HG03135 (cell line): ENCODE data around the gene AFMID.
A peak's percentile ranks its signal among the peaks of the same experiment; 100 is the strongest.
"Not testable (repeated sequence)": the region's sequence is repeated elsewhere in the genome, so short reads cannot be mapped to it uniquely, and the experiment has no call there.

Source experiments
- ATAC-seq: cut with Tn5 transposase; IDR thresholded peaks from one replicate; pipeline ENCODE4 v1.9.1; 2021; ENCODE audit warnings: mild to moderate bottlenecking, moderate library complexity; ENCODE audit not compliant: unreplicated experiment

AFMID gene, protein sequence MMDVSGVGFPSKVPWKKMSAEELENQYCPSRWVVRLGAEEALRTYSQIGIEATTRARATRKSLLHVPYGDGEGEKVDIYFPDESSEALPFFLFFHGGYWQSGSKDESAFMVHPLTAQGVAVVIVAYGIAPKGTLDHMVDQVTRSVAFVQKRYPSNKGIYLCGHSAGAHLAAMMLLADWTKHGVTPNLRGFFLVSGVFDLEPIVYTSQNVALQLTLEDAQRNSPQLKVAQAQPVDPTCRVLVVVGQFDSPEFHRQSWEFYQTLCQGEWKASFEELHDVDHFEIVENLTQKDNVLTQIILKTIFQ

DNA sequence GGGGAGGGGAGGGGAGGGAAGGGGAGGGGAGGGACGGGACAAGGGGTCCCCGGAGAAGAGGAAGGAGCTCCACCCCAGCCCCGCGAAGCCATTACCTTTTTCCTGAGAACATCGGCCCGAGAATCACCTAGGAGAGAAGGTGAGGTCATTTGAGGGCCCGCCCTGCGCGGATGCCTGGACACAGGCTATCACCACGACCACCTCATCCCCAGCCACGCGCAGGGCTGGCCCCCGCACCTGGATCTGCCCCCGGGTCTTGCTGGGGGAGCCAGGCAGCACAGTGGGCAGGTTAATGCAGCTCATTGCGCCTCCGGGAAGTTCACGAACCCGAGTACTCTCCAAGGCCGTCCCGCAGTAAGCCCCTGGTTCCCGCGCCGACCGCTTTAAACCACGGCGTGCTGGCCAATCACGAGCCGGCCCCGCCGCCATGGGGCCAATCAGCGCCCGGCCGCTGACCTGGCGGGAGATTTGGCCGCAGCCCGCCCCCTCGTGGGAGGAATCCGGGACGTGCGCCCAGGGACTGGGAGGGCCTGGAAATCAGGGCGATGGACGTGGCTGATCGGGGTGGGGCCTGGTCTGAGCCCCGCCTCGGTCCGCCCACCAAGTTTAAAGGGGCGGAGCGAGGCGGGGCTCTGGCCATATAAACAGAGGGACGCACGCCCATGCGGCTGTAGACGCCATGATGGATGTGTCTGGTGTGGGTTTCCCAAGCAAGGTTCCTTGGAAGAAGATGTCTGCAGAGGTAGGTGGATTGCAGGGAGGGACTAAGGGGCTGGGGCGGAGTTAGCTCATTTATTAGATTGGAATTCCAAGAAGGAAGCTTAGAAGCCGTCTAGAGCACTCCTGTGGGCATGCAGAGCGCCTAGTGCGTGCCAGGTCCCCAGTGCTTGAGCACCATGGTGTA lies at the start of gene AFMID, which contains the start of gene TK1:
TSS of gene AFMID (plus strand) at position 671 of the 904 bp plus-strand sequence. CDS start at position 680, 9 bp downstream.
TSS of gene TK1 (minus strand) at position 361 of the 904 bp plus-strand sequence. CDS start at position 303, 58 bp downstream.
- ATAC-seq, result peak; percentile 91

DNA sequence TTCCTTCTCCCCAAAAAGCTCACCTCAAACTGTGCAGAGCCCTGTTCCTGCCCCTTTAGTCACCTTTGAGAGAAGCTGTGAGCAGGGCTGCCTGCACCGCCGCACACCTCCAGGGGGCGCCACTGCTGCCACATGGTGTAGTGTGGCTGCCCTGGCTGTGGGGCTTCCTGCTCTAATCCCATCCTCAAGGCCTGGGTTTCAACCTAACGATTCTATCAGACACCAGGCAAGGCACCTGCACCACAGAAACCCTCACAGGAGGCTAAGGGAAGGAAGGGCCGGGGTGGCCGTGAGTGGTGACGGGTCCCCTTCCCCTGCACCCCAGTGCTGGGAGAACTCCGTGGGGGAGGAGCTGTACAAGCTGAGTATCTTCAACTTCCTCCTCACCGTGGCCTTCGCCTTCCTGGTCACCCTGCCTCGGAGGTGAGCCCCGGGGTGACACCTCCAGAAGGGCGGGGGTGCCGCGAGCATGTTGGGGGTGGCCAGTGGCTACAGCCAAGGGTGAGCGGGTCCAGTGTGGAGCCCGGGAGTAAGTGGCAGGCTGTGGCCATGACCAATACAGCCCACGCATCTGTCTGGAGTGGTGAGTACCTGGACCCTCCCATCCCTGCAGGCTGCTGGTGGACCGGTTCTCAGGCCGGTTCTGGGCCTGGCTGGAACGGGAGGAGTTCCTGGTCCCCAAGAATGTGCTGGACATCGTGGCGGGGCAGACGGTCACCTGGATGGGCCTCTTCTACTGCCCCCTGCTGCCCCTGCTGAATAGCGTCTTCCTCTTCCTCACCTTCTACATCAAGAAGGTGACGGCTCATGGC lies 49.6 kb upstream of the AFMID start:
- no peak for ATAC-seq

DNA sequence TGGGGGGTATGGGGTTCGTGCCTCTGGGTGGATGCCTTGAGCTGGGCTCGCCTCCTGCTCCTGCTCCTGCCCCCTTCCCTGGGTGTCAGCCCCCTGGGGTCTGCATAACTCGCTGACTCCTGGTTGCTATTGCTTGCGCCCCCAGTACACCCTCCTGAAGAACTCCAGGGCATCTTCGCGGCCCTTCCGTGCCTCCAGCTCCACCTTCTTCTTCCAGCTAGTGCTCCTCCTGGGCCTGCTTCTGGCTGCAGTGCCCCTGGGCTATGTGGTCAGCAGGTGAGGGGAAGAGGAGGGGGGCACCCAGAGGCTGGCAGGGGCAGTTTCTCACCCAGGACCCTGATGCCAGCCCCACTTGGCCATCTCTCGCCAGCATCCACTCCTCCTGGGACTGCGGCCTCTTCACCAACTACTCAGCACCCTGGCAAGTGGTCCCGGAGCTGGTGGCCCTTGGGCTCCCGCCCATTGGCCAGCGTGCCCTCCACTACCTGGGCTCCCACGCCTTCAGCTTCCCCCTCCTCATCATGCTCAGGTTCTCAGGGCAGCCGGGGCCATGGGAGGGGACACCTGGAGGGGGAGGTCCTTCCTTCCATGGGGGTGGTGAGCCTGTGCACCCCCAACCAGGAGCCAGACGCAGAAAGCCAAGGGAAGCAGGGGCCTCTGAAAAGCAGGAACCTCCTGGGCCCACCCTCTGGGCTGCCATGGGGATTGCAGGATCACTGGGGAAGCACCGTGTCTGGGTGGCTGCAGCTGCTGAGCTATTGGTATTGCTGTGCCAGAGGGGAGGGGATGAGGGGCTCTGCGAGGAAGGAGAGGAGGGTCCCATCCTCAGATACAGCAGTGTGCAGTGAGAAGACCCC lies 48.7 kb upstream of the AFMID start:
- no peak for ATAC-seq

DNA sequence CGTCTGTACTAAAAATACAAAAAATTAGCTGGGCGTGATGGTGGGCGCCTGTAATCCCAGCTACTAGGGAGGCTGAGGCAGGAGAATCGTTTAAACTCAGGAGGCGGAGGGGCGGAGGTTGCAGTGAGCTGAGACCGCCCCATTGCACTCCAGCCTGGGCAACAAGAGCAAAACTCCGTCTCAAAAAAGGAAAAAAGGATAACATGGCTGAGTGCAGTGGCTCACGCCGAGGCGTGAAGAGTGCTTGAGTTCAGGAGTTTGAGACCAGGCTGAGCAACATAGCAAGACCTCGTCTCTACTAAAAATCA lies 47.3 kb upstream of the AFMID start:
- ATAC-seq, result not testable (repeated sequence)

DNA sequence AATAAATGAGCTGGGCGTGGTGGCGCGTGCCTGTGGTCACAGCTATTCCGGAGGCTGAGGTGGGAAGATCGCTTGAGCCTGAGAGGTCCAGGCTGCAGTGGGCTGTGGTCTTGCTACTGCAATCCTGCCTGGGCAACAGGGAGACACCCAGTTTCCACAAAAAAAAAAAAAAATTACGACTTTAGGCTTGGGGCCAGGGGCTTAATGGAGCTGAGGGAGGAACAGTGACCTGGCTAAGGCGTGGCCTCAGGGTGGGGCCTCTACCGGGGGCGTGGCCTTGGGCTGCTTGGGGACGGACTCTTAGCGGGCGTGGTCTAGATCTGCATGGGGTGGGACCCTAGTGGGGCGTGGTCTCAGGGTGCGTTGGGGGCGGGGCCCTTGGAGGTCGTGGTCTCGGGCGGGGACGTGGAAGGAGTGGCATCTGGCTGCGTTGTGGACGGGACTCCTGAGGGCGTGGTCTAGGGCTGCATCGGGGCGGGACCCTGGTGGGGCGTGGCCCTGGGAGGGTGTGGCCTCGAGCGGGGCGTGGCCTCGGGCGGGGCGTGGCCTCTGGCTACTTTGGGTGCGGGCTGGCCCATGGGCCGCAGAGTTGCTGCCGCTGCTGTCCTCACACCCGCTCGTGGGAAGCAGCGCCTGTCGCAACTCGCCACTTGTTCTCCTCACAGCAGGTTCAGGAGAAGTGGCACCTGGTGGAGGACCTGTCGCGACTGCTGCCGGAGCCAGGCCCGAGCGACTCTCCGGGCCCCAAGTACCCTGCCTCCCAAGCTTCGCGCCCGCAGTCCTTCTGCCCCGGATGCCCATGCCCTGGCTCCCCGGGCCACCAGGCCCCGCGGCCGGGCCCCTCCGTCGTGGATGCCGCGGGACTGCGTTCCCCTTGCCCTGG lies 46.8 kb upstream of the AFMID start:
- ATAC-seq, result peak; percentile 72

DNA sequence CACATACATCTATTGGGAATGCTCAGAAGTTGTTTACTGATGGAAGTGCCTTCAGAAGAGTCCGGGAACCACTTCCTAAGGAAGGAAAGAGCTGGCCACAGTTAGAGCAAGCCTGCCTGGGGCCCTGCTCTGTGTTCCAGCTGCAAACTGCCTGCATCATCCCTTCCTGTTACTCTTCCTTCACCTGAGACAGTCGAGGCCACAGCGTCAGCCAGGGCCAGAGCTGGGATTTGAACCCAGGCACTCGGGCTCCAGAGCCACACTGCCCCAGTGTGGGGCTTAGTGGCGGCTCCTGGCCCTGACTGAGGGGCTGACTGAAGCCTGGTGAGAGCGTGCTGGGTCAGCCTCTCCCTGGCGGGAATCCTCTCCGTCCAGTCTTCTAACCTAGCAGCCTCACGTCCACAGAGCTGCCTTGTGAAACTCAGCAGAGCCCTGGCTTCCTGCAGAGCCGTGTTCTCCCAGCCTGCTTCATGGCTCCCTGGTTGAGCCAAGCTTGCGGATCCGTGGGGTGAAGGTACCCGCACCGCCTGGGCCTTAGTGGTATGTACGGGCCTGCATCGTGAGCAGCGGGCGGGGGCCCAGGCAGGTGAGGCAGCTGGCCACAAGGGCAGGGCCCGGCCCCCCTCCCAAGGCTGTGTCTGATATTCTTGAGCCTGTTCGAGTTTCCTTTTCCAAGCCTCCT lies 45.6 kb upstream of the AFMID start:
- no peak for ATAC-seq

DNA sequence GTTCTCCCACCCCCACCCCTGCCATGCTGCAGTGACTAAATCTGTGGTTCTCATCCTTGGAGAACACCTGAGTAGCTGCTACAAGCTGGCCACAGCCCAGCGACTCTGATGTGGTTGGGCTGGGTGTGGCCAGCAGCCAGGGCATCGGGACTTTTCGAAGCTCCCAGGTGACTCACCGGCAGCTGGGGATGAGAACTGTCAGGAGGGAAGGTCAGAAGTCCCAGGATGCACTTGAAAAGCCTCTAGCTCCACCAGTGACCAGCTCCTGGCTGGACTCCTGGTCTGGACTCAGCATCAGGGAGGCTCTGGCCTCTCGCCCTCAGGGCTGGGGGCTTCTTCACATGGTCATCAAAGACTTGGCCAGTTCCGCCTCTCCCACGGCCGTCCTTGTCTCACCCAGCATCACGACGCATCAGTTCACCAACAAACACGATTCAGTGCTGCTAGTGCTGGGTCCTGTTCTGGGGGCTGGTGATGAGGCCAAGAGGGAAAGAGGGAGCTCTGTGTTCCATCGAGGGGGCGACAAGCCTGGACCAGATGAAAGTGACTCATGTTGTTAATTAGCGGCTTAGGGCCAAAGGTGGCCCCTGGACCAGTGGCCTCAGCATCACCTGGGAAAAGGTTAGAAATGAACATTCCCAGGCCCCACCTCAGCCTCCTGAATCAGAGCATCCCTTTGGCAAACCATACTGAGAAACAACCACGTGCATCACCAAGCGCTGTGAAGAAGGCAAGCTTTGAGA lies 44.9 kb upstream of the AFMID start:
- no peak for ATAC-seq

DNA sequence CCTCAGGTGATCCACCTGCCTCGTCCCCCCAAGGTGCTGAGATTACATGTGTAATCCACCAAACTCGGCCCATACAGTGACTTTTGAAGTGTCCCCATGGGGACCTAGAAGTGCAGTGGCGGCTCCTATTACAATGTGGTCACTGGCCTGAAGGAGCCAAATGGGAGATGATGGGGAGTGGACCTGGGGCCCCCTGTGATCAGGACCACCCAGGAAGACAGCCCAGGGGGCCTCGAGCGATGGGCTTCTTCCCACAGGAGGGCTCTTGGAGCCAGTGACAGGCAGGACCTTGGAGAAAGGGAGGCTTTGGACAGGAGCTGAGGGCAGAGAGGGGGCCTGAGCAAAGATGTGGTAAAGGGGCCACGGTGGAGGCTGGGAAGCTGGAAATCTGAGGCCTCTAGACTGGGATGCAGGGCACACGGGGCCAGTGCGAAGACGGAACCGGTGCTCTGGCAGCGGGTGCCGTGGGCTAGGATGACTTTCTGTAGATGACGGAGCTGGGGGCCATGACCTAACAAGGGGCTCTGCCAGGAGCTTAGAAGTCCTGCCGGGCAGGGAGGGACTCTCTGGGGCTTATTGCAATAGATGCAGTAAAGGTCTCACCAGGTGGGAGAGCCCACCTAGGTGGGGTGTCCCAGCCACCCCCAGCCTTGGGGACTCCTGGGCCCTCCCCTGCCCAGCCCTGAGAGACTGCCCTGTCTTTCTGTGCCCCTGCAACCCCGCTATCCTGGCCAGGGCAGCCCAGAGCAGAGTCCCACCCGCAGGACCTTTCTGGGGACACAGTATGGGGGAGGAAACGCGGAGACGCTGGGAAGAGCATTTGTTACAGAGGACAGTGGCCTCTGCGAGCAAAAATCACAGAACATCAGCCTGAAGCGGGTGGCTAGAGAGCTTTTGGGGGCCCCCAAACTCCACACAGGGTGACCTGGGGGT lies 43.7 kb upstream of the AFMID start:
- ATAC-seq, result no peak

DNA sequence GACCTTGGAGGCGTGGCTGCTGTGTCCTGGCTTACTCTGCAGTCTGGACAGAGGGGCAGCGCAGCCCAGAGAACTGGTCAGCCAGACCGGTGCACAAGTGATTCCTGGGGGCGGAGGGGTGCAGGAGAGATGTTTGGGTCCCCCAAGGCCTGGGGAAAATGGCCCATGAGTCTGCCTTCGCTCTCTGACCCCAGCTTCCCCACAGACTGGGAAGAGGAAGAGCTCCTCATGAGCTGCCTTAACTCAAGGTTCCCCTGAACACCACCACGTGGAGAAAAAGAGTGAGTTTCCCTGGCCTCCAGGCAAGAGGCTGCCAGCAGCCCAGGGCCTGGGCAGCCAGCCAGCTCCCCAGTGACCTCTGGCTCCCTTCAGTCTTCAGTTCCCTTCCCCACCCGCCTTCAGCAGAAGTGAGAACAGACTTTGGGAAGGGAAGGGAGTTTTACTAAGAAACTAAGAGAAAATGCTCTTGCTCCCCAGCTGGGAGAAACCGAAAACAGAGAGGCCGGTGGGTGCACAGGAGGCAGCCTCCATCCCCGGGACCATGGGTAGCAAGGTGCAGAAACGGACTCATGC lies 42.9 kb upstream of the AFMID start:
- no peak for ATAC-seq

DNA sequence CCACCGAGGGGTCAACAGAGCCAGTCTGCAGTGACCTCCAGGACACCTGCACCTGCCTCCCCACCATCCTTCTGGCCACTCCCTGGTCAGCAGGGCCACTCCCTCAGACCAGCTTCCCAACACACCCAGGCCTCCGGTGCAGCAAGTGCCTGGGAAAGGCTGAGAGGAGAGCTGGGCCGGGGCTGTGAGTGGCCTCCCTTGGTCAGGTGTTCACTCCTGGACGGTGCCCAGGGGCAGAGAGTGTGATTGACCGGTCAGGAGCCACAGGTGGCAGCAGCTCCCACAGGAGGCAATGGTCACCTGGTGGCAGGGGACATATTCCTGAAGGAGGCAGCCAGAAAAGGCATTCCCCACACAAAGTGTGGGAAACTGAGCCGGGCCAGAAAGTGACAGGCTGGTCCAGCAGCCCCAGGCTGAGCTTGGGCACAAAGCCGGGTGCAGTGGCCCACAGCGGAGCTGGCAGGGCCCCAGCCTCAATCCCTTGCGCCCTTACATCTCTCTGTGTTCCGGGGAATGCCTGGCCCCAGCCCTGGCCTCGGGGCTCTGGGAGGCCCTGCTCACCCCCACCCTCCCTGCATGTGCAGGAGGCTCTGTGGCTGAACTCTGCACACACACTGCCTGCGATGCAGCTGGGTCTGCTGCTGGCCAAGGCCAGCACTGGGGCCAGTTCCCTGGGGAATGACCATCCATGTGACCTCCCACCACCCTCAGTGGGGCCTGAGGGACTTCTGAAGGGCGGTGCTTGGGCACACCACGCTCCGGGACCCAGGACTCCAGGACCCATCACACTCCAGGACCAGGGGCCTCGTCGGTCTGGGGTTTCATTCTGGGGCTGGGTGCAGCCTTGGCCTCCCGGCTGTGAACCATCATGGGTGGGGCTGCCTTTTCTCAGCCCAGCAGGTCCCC lies 42.2 kb upstream of the AFMID start:
- no peak for ATAC-seq

DNA sequence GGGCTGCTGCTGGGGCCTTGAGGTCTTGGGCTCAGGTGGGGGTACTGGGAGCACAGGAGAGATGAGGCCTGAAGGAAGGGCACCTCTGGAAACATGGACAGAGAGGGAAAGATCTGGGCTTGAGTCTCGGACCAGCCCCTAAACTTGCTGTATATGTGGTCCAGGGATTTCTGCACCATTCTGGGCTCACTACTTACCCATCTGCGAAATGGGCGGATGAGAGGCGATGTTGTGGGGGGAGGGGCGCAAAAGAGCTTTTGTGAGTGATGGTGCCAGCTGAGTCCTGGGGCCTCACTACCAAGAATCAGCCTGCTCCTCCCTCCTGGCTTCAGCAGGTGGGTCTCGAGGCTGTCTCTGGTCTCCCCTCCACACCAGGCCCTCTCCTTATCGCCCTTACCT lies 40.7 kb upstream of the AFMID start:
- no peak for ATAC-seq

DNA sequence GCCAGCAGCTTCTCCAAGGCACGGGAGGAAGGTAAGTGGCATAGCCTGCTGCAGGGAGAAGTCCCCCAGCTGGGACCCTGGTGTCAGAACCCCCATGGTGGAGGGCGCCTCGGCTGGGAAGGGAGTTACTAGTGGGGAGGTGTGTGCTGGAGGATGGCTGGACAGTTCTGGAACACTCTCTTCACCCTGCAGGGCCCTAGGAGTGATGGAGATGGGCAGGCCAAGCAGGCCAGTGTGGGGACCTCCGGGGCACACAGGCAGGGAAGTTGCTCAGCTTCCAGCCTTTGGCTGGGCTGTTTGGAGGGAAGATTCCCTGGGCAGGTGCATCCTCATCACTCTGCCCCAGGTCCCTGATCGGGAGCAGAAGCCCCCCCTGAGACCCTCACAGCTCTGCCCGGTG lies 40.3 kb upstream of the AFMID start:
- ATAC-seq, result no peak

DNA sequence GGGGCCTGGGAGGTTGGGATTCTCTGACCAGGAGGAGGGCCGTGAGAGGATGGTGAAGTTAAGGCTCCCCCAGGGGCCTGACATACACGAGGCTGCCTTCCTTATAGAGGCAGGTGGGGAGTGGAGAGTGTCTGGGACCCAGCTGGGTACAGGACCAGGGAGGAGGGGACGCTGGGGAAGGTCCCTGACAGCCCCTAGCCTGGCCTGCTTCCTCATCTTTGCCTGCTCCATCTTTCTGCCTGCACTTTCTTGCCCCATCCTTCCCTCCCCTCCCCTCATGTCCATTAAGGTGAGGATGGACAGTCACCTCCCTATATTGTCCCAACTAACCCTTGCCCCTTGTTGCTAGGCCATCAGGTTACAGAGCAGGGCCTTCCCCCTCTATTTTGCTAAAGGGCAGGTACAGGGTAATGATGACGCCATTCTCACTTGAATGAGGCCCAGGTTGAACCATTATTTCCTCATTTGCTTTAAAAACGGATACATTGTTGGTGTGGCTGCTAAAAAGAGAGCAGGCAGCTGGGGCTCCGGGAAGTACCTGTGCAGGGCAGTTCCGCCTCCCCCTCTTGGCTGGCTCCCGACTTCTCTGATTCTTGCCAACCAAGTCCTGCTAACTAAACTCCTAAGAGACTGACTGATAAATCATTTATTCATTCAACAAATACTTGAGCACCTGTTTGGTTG lies 39.7 kb upstream of the AFMID start:
- ATAC-seq, result no peak

DNA sequence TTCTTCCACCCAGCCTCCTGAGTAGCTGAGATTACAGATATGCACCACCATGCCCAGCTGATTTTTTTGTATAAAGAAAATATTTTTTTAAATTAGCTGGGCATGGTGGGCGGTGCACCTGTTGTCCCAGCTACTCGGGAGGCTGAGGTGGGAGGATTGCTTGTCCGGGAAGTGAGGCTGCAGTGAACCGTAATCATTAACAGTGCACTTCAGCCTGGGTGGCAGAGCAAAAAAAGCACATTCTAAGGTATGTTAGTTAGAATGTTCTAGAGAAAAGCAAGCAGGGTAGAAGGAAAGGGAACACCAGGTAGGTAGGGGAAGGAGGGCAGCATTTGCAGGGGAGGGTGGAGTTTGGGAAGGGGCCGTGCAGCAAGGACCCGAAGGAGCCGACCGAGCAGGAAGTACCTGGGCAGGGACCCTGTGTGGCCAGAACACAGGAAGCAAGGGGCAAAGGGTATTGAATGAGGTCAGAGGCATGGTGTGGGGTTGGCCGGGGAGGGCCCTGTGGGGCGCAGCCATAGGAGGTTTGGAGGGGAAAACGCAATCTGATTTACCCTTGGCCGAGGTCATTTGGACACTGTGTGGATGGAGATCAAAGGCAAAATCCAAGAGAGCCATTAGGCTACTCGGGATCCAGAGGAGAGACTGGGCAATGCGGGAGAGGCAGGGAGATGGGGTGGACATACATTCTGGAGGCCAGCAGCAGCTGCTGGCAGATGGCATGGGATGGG lies 38.7 kb upstream of the AFMID start:
- ATAC-seq, result no peak
